ENCODE results near the gene DBET.
"Not testable (repeated sequence)": the region's sequence is repeated elsewhere in the genome, so short reads cannot be mapped to it uniquely, and the experiment has no call there.

Gene DBET

GRCh38 chr4:190064342-190064741, at the start of gene DBET:
DBET (plus strand) TSS chr4:190064502.
- DNase-seq (ENCODE audit: low read depth), result not testable (repeated sequence)

GRCh38 chr4:190014771-190015537, 49.3 kb upstream of the DBET start:
- no peak for DNase-seq (ENCODE audit: low read depth)
- H3K4me3 ChIP-seq (ENCODE audit: low read depth, low read length), result no peak overlapping the region
- TF ChIP-seq CTCF (IDR thresholded peaks at IDR 0.05; ENCODE audit: control insufficient read depth, extremely low read depth, insufficient read depth), result no peak

More at GRCh38 chr4:190064342-190064741, at the start of gene DBET:
- H3K4me3 ChIP-seq (ENCODE audit: low read depth, low read length), result not testable (repeated sequence)

GRCh38 chr4:190015538-190016368, 48.5 kb upstream of the DBET start:
- TF ChIP-seq CTCF (IDR thresholded peaks at IDR 0.05; ENCODE audit: control insufficient read depth, extremely low read depth, insufficient read depth), result no peak
- no peak for DNase-seq (ENCODE audit: low read depth)
- no peak overlapping the region for H3K4me3 ChIP-seq (ENCODE audit: low read depth, low read length)

- DNase-seq (ENCODE audit: low read depth), result no peak
- no peak overlapping the region for H3K4me3 ChIP-seq (ENCODE audit: low read depth, low read length)
- TF ChIP-seq CTCF (IDR thresholded peaks at IDR 0.05; ENCODE audit: control insufficient read depth, extremely low read depth, insufficient read depth), result no peak
These were observed 47.7 kb upstream of the DBET start for GRCh38 chr4:190016369-190017289.

GRCh38 chr4:190017357-190018200, 46.7 kb upstream of the DBET start:
- no peak for TF ChIP-seq CTCF (IDR thresholded peaks at IDR 0.05; ENCODE audit: control insufficient read depth, extremely low read depth, insufficient read depth)
- no peak overlapping the region for H3K4me3 ChIP-seq (ENCODE audit: low read depth, low read length)
- DNase-seq (ENCODE audit: low read depth), result no peak

GRCh38 chr4:190018201-190018920, 45.9 kb upstream of the DBET start:
- DNase-seq (ENCODE audit: low read depth), result no peak
- TF ChIP-seq CTCF (IDR thresholded peaks at IDR 0.05; ENCODE audit: control insufficient read depth, extremely low read depth, insufficient read depth), result no peak

More at GRCh38 chr4:190018201-190018920, 45.9 kb upstream of the DBET start:
- H3K4me3 ChIP-seq (ENCODE audit: low read depth, low read length), result no peak overlapping the region

All from LNCaP clone FGC (cell line).